ENCODE data around the gene CDK5.

The CDK5 gene

DNA sequence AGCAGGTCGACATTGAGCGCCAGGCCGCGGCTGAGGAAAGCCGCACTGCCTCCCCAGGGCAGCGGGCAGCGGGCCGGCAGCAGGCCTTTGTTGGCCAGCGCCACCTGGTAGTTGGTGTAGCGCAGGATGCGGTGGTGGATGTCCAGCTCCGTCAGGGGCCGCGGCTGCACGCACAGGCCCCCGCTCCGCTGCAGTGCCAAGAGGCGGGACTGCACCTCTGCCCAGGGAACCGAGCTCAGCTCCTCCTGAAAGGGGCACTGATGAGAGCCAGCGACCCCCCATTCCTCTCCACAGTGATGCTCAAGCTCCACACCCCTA, 38.6 kb downstream of the CDK5 start:
- Histone ChIP-seq H3K4me3 (ENCODE audit: insufficient read depth, low read length, poor library complexity, severe bottlenecking) (no peak overlapping the region), H3K27ac (ENCODE audit: low read depth, low read length) (no peak overlapping the region), H4K20me1 (ENCODE audit: low read depth, low read length) (no peaks in the 10 kb centered on the region), H3K27me3 (ENCODE audit: low read length) (no peaks in the 10 kb centered on the region), H3K9ac (ENCODE audit: low read length) (no peak overlapping the region), H3K9me2 (replicated peaks; ENCODE audit: insufficient read depth, low read length) (no peaks in the 10 kb centered on the region), H3K9me3 (ENCODE audit: insufficient read depth, low read length) (no peaks in the 10 kb centered on the region), H3F3A (ENCODE audit: insufficient read depth) (no peaks in the 10 kb centered on the region), H2AFZ (ENCODE audit: low read depth, low read length, severe bottlenecking) (no peak overlapping the region), H3K36me3 (ENCODE audit: low read length) (no peaks in the 10 kb centered on the region), H3K4me2 (ENCODE audit: low read depth, low read length, poor library complexity, severe bottlenecking) (no peak overlapping the region), H3K79me2 (ENCODE audit: insufficient read depth, low read length) (no peaks in the 10 kb centered on the region)
- TF ChIP-seq, protein P1, sequence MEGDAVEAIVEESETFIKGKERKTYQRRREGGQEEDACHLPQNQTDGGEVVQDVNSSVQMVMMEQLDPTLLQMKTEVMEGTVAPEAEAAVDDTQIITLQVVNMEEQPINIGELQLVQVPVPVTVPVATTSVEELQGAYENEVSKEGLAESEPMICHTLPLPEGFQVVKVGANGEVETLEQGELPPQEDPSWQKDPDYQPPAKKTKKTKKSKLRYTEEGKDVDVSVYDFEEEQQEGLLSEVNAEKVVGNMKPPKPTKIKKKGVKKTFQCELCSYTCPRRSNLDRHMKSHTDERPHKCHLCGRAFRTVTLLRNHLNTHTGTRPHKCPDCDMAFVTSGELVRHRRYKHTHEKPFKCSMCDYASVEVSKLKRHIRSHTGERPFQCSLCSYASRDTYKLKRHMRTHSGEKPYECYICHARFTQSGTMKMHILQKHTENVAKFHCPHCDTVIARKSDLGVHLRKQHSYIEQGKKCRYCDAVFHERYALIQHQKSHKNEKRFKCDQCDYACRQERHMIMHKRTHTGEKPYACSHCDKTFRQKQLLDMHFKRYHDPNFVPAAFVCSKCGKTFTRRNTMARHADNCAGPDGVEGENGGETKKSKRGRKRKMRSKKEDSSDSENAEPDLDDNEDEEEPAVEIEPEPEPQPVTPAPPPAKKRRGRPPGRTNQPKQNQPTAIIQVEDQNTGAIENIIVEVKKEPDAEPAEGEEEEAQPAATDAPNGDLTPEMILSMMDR (IDR thresholded peaks at IDR 0.05; ENCODE audit: insufficient read depth, low read length, poor library complexity, severe bottlenecking): no peak
- TF ChIP-seq EZH2phosphoT487 (conservative IDR thresholded peaks at IDR 0.05; ENCODE audit: low read length): no peak

- Histone ChIP-seq H3K9ac (ENCODE audit: low read length) (no peak overlapping the region), H3K79me2 (ENCODE audit: insufficient read depth, low read length) (no peaks in the 10 kb centered on the region), H4K20me1 (ENCODE audit: low read depth, low read length) (no peaks in the 10 kb centered on the region), H3K27ac (ENCODE audit: low read depth, low read length) (no peak overlapping the region), H3K4me3 (ENCODE audit: insufficient read depth, low read length, poor library complexity, severe bottlenecking) (no peak overlapping the region), H3F3A (ENCODE audit: insufficient read depth) (no peaks in the 10 kb centered on the region), H3K36me3 (ENCODE audit: low read length) (no peaks in the 10 kb centered on the region), H3K4me2 (ENCODE audit: low read depth, low read length, poor library complexity, severe bottlenecking) (peak overlapping the region; percentile 40), H3K9me2 (replicated peaks; ENCODE audit: insufficient read depth, low read length) (no peaks in the 10 kb centered on the region), H2AFZ (ENCODE audit: low read depth, low read length, severe bottlenecking) (no peak overlapping the region), H3K9me3 (ENCODE audit: insufficient read depth, low read length) (no peaks in the 10 kb centered on the region), H3K27me3 (ENCODE audit: low read length) (no peaks in the 10 kb centered on the region)
- TF ChIP-seq EZH2phosphoT487 (conservative IDR thresholded peaks at IDR 0.05; ENCODE audit: low read length): no peak
- TF ChIP-seq, protein P1 (IDR thresholded peaks at IDR 0.05; ENCODE audit: insufficient read depth, low read length, poor library complexity, severe bottlenecking): no peak
Observed at GRCh38 chr7:151018421-151019129, 39.1 kb downstream of the CDK5 start.

GRCh38 chr7:151017953-151018420, 39.7 kb downstream of the CDK5 start:
- TF ChIP-seq, protein P1 (IDR thresholded peaks at IDR 0.05; ENCODE audit: insufficient read depth, low read length, poor library complexity, severe bottlenecking): peak; percentile 89
- TF ChIP-seq EZH2phosphoT487 (conservative IDR thresholded peaks at IDR 0.05; ENCODE audit: low read length): no peak
- no peaks in the 10 kb centered on the region for H3K27me3 ChIP-seq (ENCODE audit: low read length)
- no peaks in the 10 kb centered on the region for H3K9me3 ChIP-seq (ENCODE audit: insufficient read depth, low read length)
- peak overlapping the region; percentile 24; the same call in 1 of the 2 replicates for H3K9ac ChIP-seq (ENCODE audit: low read length)
- H3F3A ChIP-seq (ENCODE audit: insufficient read depth): no peaks in the 10 kb centered on the region
- H3K9me2 ChIP-seq (replicated peaks; ENCODE audit: insufficient read depth, low read length): no peaks in the 10 kb centered on the region
- H3K79me2 ChIP-seq (ENCODE audit: insufficient read depth, low read length): no peaks in the 10 kb centered on the region
- H3K27ac ChIP-seq (ENCODE audit: low read depth, low read length): no peak overlapping the region
- H3K4me2 ChIP-seq (ENCODE audit: low read depth, low read length, poor library complexity, severe bottlenecking): peak overlapping the region; percentile 40
- no peaks in the 10 kb centered on the region for H4K20me1 ChIP-seq (ENCODE audit: low read depth, low read length)
- H3K4me3 ChIP-seq (ENCODE audit: insufficient read depth, low read length, poor library complexity, severe bottlenecking): no peak overlapping the region
- peak overlapping the region; percentile 38 for H2AFZ ChIP-seq (ENCODE audit: low read depth, low read length, severe bottlenecking)
- no peaks in the 10 kb centered on the region for H3K36me3 ChIP-seq (ENCODE audit: low read length)
